Thyroid gland (tissue), 4 donors: Measurements from ENCODE around the gene CDKN3. TPM values are rescaled to one million over a fixed set of nuclear protein-coding genes. Genes with fewer than 3 reads are reported as not detected.
A peak's percentile ranks its signal among the peaks of the same experiment; 100 is the strongest.
"Not testable (repeated sequence)": the region's sequence is repeated elsewhere in the genome, so short reads cannot be mapped to it uniquely, and the experiment has no call there.

Experiments
- DNase-seq, 2 donors: peaks; one replicate each; pipeline ENCODE4 v3.0.0-alpha.2; 2019
- H3K27ac ChIP-seq, 3 donors: fragments of 200-600 bp; sonication (generic); 1 replicate in 2 of 3; 2 replicates in 1 of 3; pipeline ENCODE4 v1.5.1; 2016 to 2019; ENCODE audit warnings: mild to moderate bottlenecking in 1 of 3, moderate library complexity in 1 of 3
- H3K27me3 ChIP-seq: fragments of 200-600 bp; sonication (generic); one replicate; pipeline ENCODE4 v1.5.1; 2019
- H3K36me3 ChIP-seq, 2 donors: fragments of 200-600 bp; sonication (generic); one replicate each; pipeline ENCODE4 v1.5.1; 2016 to 2019
- H3K4me1 ChIP-seq, 2 donors: fragments of 200-600 bp; sonication (generic); one replicate each; pipeline ENCODE4 v1.5.1; 2017 to 2019
- H3K4me3 ChIP-seq, 3 donors: fragments of 200-600 bp; sonication (generic); replicated peaks in 1 of 3; 1 replicate in 2 of 3; 2 replicates in 1 of 3; pipeline ENCODE4 v1.5.1; 2016; ENCODE audit warnings: mild to moderate bottlenecking in 1 of 3
- H3K9me3 ChIP-seq: fragments of 200-600 bp; sonication (generic); one replicate; pipeline ENCODE4 v1.5.1; 2017
- POLR2A ChIP-seq, 2 donors: fragments of 450-650 bp; IDR thresholded peaks; one replicate each; pipeline ENCODE4 v1.6.1; 2017; ENCODE audit warnings: antibody characterized with exemption in 2 of 2, mild to moderate bottlenecking in 2 of 2, moderate library complexity in 1 of 2
- WGBS, 2 donors: methylation state at CpG; one replicate each; pipeline ENCODE4 v1.1.5; 2017; 5-methylcytosine and 5-hydroxymethylcytosine counted together
- intact Hi-C: fragments of 100-400 bp; cut with DNase I; formaldehyde crosslinking; loops from one replicate; pipeline ENCODE4 v1.15.1; 2023
- total RNA-seq, 4 donors: library from RNA; depleted of rRNA; stranded (reverse); fragments of >200 nt; gene quantifications; one replicate each; pipeline ENCODE4 v1.2.3, GENCODE V29; 2016
- TF ChIP-seq, protein P1 (sequence below), 6 experiments: fragments of 200-600 bp in 3 of 6; fragments of 450-650 bp in 3 of 6; sonication (generic) in 3 of 6; IDR thresholded peaks; one replicate each; pipeline ENCODE4 v1.5.1; 2016 to 2019; ENCODE audit warnings: antibody characterized with exemption in 6 of 6, mild to moderate bottlenecking in 2 of 6, inconsistent platforms in 1 of 6, moderate library complexity in 1 of 6

The CDKN3 gene
- total RNA-seq, 4 donors from 2014 or later = 0.78 to 8.2 (median 4.9) TPM

DNA sequence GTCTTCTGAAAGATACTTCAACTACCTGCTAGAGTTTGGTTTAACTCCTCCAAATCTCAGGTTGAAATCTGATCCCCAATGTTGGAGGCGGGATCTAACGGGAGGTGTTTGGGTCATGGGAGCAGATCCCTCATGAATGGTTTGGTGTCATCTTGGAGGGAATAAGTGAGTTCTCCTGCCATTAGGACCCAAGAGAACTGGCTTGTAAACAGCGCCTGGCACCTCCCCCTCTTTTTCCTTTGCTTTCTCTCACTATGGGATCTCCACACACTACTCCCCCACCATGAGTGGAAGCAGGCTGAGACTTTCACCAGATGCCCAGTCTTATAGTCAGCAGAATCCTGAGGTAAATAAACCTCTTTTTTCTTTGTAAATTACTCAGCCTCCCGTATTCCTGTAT lies 41.9 kb downstream of the CDKN3 start:
- 91 to 93% methylated on average over 4 of the region's 4 CpGs for WGBS, 2 donors
- DNase-seq = no peak
- Histone ChIP-seq H3K27ac (no peak overlapping the region), H3K9me3 (no peaks in the 10 kb centered on the region), H3K27me3 (no peaks in the 10 kb centered on the region), H3K4me3 (no peak overlapping the region), H3K36me3 (no peaks in the 10 kb centered on the region), H3K4me1 (peaks cover 8 to 15% of the 10 kb centered on the region in 2 donors)
- intact Hi-C loops = no loop called here
- TF ChIP-seq, protein P1, sequence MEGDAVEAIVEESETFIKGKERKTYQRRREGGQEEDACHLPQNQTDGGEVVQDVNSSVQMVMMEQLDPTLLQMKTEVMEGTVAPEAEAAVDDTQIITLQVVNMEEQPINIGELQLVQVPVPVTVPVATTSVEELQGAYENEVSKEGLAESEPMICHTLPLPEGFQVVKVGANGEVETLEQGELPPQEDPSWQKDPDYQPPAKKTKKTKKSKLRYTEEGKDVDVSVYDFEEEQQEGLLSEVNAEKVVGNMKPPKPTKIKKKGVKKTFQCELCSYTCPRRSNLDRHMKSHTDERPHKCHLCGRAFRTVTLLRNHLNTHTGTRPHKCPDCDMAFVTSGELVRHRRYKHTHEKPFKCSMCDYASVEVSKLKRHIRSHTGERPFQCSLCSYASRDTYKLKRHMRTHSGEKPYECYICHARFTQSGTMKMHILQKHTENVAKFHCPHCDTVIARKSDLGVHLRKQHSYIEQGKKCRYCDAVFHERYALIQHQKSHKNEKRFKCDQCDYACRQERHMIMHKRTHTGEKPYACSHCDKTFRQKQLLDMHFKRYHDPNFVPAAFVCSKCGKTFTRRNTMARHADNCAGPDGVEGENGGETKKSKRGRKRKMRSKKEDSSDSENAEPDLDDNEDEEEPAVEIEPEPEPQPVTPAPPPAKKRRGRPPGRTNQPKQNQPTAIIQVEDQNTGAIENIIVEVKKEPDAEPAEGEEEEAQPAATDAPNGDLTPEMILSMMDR (IDR thresholded peaks at IDR 0.05) = no peak
- no peak for TF ChIP-seq POLR2A (IDR thresholded peaks at IDR 0.05)

DNA sequence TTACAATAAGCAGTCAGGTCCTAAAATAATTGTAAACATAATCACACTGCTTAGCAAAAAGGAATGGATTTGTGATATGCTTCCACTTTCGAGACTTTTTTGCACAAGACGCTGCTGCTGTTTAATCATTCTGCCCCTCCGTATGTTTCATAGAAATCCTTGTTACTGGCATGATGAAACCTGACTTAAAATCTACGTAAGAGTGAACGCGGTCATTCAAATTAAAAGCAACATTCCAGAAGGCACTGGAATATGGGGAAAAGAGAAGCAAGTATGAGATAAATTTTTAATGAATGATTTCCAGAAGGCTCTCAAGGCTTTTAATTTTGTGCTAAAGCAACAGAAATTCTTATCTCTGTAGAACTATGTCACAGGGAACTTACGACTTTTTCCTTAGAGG lies 43.2 kb downstream of the CDKN3 start:
- intact Hi-C loops = no loop called here
- Histone ChIP-seq H3K4me3 (peak overlapping the region in 1 of 3 donors; percentile 67), H3K27me3 (no peaks in the 10 kb centered on the region), H3K4me1 (peaks cover 8 to 15% of the 10 kb centered on the region in 2 donors), H3K9me3 (no peaks in the 10 kb centered on the region), H3K27ac (peak overlapping the region in 1 of 3 donors; percentile 82), H3K36me3 (no peaks in the 10 kb centered on the region)
- WGBS, 2 donors = 75 to 77% methylated on average over 7 of the region's 7 CpGs
- TF ChIP-seq, protein P1 (IDR thresholded peaks at IDR 0.05) = no peak
- no peak for DNase-seq

DNA sequence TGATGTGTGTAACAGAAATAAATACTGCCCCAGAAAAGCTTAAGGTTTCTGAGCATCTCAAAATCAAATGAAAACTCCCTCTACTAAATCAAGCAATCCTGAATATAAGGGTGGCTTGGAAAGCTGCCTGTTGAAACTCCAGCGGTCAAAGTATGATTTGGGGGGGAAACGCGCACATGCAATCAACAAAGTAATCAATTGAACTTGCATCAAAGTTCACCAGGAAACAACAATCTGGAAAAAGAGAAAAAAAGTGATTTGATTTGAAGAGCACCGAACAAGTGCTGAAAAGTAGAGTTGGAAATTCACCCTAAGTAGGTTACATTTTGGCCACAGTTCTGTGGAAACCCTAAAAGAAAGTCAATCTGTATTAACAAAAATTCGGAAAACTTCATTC lies 43.7 kb downstream of the CDKN3 start:
- no peak for TF ChIP-seq POLR2A (IDR thresholded peaks at IDR 0.05)
- TF ChIP-seq, protein P1 (IDR thresholded peaks at IDR 0.05) = no peak
- no peak for DNase-seq
- no peaks in the 10 kb centered on the region for H3K36me3 ChIP-seq
- H3K4me1 ChIP-seq = peaks cover 8 to 16% of the 10 kb centered on the region in 2 donors
- intact Hi-C loops = no loop called here
- H3K27me3 ChIP-seq = no peaks in the 10 kb centered on the region
- H3K9me3 ChIP-seq = no peaks in the 10 kb centered on the region
- WGBS, 2 donors = 2% methylated on average over 5 of the region's 5 CpGs
- peak overlapping the region; percentile 30 to 67 (median 45) for H3K4me3 ChIP-seq
- peak overlapping the region; percentile 80 to 88 (median 82) for H3K27ac ChIP-seq

DNA sequence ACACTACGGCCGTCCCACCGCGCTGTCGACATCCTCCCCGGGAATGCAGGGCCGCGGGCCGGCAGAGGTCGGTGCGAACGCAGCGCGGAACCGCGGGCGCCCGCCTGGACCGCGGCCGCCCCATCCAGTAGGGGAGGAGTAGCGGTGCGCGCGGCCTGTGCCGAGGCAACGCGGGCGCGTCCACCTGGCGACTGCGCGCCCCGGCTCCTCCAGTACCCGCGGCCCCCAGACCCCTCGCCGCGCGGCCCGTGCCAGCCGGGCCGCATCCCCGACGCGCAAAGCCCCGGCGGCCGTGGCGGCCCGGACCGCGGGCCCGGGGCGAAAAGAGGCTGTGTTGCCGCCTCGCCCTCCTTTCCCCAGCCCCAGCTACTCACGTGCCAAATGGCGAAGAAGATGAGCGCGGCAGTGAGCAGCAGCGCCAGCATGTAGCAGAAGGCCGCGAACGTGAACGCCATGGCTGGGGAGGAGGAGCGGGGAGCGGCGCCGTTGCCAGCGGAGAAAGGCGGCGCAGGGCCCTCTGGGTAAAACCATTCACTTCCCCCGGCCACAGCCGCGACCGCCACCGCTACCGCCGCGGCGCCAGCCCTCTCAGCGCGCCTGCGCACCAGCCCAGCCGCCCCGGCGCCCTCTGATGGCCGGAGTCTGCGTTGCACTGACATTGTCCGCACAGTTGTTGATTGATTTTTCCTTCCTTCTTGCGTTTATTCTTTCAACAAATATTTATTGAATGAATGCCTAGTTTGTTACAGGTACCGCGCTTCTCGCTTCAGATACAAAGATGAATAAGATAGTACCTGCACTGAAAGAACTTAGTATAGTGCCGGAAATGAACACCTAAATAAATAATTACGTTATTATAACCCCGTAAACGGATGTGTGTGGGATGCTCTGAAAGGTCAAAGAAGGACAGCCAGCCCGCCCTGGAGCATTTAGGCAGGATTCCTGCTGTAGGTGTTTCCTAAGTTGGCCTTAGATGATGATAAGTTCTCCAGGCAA lies 44.4 kb downstream of the CDKN3 start, which contains the start of gene CNIH1:
Gene CNIH1 (minus strand): TSS at position 502 of the 996 bp plus-strand sequence. CDS start 47 bp downstream, at position 455.
- intact Hi-C loops = no loop called here
- DNase-seq = peak; percentile 90 to 92
- peak; percentile 50 to 74 for TF ChIP-seq POLR2A (IDR thresholded peaks at IDR 0.05)
- TF ChIP-seq, protein P1 (IDR thresholded peaks at IDR 0.05) = peak; percentile 75 to 98 (median 94)
- Histone ChIP-seq H3K27ac (peak within 1 kb of the TSS; percentile 80 to 88 (median 82)), H3K4me3 (peak within 1 kb of the TSS; percentile 30 to 67 (median 45)), H3K27me3 (no peaks in the 10 kb centered on the region), H3K4me1 (peaks cover 13 to 21% of the 10 kb centered on the region in 2 donors), H3K9me3 (no peaks in the 10 kb centered on the region), H3K36me3 (no peaks in the 10 kb centered on the region)
- 1 to 2% methylated on average over 40 to 68 of the region's 100 CpGs for WGBS, 2 donors

DNA sequence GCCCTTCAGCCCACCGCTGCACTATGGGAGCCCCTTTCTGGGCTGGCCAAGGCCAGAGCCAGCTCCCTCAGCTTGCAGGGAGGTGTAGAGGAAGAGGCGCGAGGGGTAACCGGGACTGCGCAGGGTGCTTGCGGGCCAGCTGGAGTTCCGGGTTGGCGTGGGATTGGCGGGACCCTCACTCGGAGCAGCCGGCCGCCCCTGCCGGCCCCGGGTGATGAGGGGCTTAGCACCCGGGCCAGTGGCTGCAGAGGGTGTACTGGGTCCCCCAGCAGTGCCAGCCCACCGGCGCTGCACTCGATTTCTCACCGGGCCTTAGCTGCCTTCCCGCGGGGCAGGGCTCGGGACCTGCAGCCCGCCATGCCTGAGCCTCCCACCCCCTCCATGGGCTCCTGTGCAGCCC lies 46.2 kb downstream of the CDKN3 start:
- H3K9me3 ChIP-seq, H3K27me3 ChIP-seq, DNase-seq, H3K4me3 ChIP-seq, H3K27ac ChIP-seq, H3K36me3 ChIP-seq, intact Hi-C loops: not testable (repeated sequence)
- peaks cover 19 to 21% of the 10 kb centered on the region in 2 donors for H3K4me1 ChIP-seq
- 50 to 97% methylated on average over 1 to 10 of the region's 23 CpGs for WGBS, 2 donors
